Type B pancreatic cell (in vitro differentiated cells): ENCODE data around the gene GABPB2. TPM values are rescaled to one million over a fixed set of nuclear protein-coding genes. Genes with fewer than 3 reads are reported as not detected.

Experiments
- DNase-seq: peaks from one replicate; pipeline ENCODE4 v3.0.0; 2021; ENCODE audit warnings: mixed read lengths; ENCODE audit not compliant: unreplicated experiment; ENCODE audit errors: extremely low spot score
- H3K27ac Mint-ChIP-seq: 2 replicates; pipeline ENCODE4 v1.8.0; 2021; ENCODE audit warnings: mild to moderate bottlenecking, mixed read lengths
- H3K27me3 Mint-ChIP-seq: 2 replicates; pipeline ENCODE4 v1.8.0; 2021; ENCODE audit warnings: mixed read lengths
- H3K36me3 Mint-ChIP-seq: 2 replicates; pipeline ENCODE4 v1.8.0; 2021; ENCODE audit warnings: mixed read lengths
- H3K4me1 Mint-ChIP-seq: one replicate; pipeline ENCODE4 v1.8.0; 2021; ENCODE audit warnings: mixed read lengths; ENCODE audit not compliant: unreplicated experiment
- H3K4me3 Mint-ChIP-seq: 2 replicates; pipeline ENCODE4 v1.8.0; 2021; ENCODE audit warnings: mild to moderate bottlenecking, mixed read lengths
- H3K9me3 Mint-ChIP-seq: 2 replicates; pipeline ENCODE4 v1.8.0; 2021; ENCODE audit warnings: mixed read lengths
- CTCF ChIP-seq: fragments of 200-600 bp; sonication (generic); conservative IDR thresholded peaks from 2 replicates; pipeline ENCODE4 v1.5.0; 2021; ENCODE audit warnings: antibody characterized with exemption, mild to moderate bottlenecking
- total RNA-seq: library from RNA; stranded (reverse); gene quantifications from 2 replicates; pipeline ENCODE4 v1.2.1, GENCODE V29; 2021; ENCODE audit warnings: low replicate concordance

GABPB2 gene
- total RNA-seq, 1 donor from 2014 or later, result 13.6 TPM

GRCh38 chr1:151143986-151144385 lies 73.4 kb downstream of the GABPB2 start:
- no peaks in the 10 kb centered on the region for H3K9me3 Mint-ChIP-seq
- no peak for DNase-seq
- no peak for TF ChIP-seq CTCF
- peaks cover 38% of the 10 kb centered on the region for H3K4me1 Mint-ChIP-seq
- peak overlapping the region; percentile 93 for H3K4me3 Mint-ChIP-seq
- H3K36me3 Mint-ChIP-seq, result peaks cover 4% of the 10 kb centered on the region
- H3K27me3 Mint-ChIP-seq, result peaks cover 12% of the 10 kb centered on the region
- H3K27ac Mint-ChIP-seq, result no peak overlapping the region

GRCh38 chr1:151144474-151145303 lies 74.1 kb downstream of the GABPB2 start:
- H3K36me3 Mint-ChIP-seq, result peaks cover 4% of the 10 kb centered on the region
- H3K4me3 Mint-ChIP-seq, result peak overlapping the region; percentile 93
- H3K9me3 Mint-ChIP-seq, result no peaks in the 10 kb centered on the region
- peak overlapping the region; percentile 6 for H3K27ac Mint-ChIP-seq
- peaks cover 12% of the 10 kb centered on the region for H3K27me3 Mint-ChIP-seq
- H3K4me1 Mint-ChIP-seq, result peaks cover 38% of the 10 kb centered on the region
- DNase-seq, result no peak
- TF ChIP-seq CTCF, result no peak

- Mint-ChIP-seq H3K4me3 (peak overlapping the region; percentile 93), H3K27me3 (peaks cover 12% of the 10 kb centered on the region), H3K4me1 (peaks cover 38% of the 10 kb centered on the region), H3K27ac (peak overlapping the region; percentile 82), H3K9me3 (no peaks in the 10 kb centered on the region), H3K36me3 (peaks cover 4% of the 10 kb centered on the region)
- DNase-seq, result no peak
- no peak for TF ChIP-seq CTCF
These were observed 74.9 kb downstream of the GABPB2 start for GRCh38 chr1:151145304-151146071.

- Mint-ChIP-seq H3K4me1 (peaks cover 38% of the 10 kb centered on the region), H3K36me3 (peaks cover 4% of the 10 kb centered on the region), H3K9me3 (no peaks in the 10 kb centered on the region), H3K4me3 (peak overlapping the region; percentile 93), H3K27ac (peak overlapping the region; percentile 82), H3K27me3 (peaks cover 12% of the 10 kb centered on the region)
- TF ChIP-seq CTCF, result no peak
- DNase-seq, result no peak
These were observed 75.5 kb downstream of the GABPB2 start for GRCh38 chr1:151146072-151146411.

- TF ChIP-seq CTCF, result no peak
- peaks cover 12% of the 10 kb centered on the region for H3K27me3 Mint-ChIP-seq
- peak within 1 kb of the TSS; percentile 93 for H3K4me3 Mint-ChIP-seq
- H3K4me1 Mint-ChIP-seq, result peaks cover 38% of the 10 kb centered on the region
- no peaks in the 10 kb centered on the region for H3K9me3 Mint-ChIP-seq
- peak; percentile 92 for DNase-seq
- peaks cover 4% of the 10 kb centered on the region for H3K36me3 Mint-ChIP-seq
- peak within 1 kb of the TSS; percentile 82 for H3K27ac Mint-ChIP-seq
These were observed 76.0 kb downstream of the GABPB2 start, which contains the start of gene SEMA6C for GRCh38 chr1:151146412-151147131. Gene SEMA6C (minus strand): TSS chr1:151146631. CDS start chr1:151142621, 4,010 bp downstream.
